NCI-H187 (cell line): ENCODE results near the gene MAP2K4.

Experiments
- DNase-seq, 2 experiments: peaks; one replicate each; lab custom pipeline; 2025; lab: John Stamatoyannopoulos, UW

MAP2K4 gene

DNA sequence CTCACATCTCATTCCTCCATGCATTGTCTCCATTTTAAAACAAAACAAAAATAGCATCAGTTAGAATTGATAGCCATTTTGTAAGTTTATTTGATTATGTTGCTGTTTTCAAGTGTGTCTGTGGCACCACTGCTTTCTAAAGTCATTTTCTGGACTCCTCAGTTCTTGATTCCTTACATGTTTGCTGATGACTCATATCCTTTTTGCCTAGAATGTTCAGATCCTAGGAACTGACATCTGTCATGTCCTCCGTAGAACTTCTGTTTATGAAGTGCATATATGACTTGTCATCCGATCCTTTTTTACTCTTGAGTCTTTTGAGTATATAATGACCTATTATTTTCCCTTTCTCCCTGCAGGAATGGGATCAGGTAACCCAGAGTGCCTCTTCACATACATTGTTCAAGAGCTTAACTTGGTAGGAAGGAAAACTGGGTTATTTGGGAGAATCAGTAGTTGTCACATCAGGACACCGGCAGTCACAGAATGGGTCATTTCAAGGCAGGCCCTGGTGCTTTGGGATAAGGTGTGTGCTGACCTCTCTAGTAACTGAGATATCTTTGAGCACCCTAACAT, 69.2 kb downstream of the MAP2K4 start:
- no peak for DNase-seq

GRCh38 chr17:12094336-12094735, 73.7 kb downstream of the MAP2K4 start:
- no peak for DNase-seq

DNA sequence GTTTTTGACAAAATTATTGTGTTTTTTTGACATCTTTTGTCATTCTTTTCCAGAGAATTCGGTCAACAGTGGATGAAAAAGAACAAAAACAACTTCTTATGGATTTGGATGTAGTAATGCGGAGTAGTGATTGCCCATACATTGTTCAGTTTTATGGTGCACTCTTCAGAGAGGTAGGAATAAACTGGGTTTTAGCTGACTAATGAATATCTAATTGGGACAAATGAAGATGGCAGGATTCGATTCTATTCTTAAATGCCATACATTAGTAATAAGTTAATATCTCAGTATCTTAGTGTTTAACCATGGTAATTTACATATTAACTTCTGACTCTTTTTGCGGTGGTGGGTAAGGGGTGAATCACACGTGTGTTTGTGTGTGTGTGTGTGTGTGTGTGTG, 74.8 kb downstream of the MAP2K4 start:
- no peak for DNase-seq

DNA sequence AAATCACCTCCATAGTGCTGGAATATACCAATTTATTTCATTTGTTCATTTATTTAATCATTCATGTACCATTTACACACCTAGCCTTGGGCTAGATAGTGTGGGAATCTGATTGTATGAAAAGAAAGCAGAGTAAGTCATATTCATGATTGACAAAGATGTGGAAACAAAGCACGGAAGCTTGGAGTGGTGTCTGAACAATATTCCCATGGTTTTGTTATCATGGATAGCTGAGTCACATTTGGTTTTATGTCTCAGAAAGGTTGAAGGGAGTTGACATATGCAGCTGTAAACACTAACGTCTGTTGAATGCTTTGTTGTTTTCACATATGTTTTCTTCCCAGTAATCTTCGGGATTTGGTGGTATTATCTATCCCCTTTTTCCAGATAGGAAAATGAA, 76.6 kb downstream of the MAP2K4 start:
- no peak for DNase-seq

DNA sequence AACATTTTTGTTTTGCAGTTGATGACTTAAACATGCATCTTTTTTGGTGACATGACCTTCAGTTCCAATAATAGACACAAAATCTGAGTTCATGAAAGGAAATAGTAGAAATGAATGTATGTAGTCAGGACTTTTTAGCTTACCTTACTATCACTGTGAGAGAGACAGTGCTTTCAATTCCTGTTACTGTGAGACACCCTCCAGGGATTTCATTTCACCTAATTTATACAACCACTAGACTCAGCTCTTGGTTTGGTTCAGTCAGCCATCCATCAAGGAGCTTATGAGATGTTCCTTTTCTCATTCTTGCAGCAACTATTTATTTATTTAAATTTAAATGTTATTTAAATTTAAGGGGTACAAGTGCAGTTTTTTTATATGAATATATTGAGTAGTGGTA, 77.9 kb downstream of the MAP2K4 start:
- no peak for DNase-seq

GRCh38 chr17:12099412-12099811, 78.7 kb downstream of the MAP2K4 start:
- no peak for DNase-seq

DNA sequence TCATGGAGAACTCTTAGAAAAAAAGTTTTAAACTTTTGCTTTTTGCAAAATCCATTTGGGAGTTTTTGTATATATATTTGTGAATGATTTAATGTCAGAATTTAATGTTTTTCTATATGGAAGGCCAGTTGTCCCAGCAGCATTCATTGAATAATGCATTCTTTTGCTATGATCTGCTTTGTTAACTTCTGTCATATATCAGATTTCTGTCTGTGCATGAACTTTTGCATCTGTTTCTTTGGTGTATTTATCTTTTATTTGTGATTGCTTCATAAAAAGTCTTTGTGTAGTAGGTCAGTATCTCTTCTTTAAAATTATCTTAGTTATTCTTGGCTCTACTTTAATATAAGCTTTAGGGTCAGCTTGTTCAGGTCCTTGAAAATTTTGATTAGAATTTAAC, 84.2 kb downstream of the MAP2K4 start:
- DNase-seq = no peak

DNA sequence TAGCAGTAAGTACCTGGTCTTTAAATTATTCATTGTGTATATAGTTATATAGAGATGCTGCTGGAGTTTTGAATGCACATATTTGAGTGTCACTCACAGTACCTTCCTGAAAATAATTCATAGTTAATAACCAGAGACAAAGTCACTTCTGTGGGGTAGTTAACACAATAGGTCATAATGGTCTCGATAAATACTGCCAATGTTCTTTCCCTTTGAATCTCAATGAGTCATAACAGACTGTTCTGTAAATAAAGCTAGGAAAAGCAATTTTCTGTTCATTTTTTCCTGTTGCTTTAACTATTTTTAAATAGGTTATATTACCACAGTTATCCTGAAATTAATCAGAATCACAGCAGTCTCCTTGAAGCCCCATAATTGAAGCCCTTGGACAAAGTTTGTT, 87.2 kb downstream of the MAP2K4 start:
- no peak for DNase-seq

DNA sequence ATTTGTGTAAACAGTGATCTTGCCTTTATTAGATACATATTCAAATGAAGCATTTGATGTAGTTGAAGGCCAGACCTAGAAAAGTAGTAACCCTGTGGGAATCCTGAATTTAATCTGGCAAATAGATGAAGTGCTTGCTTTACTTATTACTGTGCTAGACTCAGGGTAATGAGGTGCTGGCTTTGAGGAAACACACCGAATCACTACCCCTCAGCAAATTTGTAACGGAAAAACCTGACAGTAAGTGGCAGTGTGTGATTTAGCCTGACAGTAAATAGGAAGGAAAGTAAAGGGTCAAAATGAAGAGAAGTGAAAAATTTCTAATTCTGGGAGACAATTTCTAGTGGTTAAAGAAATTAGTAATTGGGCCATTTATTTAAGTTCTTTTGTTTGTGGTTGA, 90.2 kb downstream of the MAP2K4 start:
- no peak for DNase-seq

DNA sequence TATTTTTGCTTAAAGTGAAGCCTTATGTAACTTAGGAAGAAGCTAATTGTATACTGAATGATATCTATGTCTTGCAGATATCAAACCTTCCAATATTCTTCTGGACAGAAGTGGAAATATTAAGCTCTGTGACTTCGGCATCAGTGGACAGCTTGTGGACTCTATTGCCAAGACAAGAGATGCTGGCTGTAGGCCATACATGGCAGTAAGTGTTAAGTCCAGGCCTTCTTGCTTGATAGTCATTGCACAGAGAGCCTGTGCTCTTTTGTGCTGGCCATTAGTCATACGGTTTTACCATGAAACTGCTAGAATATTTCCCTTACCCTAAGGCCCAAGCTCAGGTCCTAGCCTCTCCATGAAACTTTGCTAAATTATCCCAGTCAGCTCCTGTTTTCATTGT, 92.5 kb downstream of the MAP2K4 start:
- DNase-seq = no peak

GRCh38 chr17:12114686-12115418, 94.2 kb downstream of the MAP2K4 start:
- no peak for DNase-seq

DNA sequence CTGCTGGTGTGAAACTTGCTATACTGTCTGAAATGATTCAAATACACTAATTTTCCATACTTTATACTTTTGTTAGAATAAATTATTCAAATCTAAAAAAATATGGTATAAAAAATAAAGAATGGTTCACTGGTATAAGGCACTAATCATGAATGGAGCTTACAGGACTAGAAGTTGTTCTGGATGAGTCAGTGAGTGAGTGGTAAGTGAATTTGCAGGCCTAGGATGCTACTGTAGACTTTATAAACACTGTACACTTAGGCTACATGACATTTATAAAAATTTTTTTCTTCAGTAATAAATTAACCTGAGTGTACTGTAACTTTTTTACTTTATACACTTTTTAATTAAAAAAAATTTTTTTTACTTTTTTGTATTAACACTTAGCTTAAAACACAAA, 95.5 kb downstream of the MAP2K4 start:
- no peak for DNase-seq

GRCh38 chr17:12118617-12119016, 97.9 kb downstream of the MAP2K4 start:
- no peak for DNase-seq

DNA sequence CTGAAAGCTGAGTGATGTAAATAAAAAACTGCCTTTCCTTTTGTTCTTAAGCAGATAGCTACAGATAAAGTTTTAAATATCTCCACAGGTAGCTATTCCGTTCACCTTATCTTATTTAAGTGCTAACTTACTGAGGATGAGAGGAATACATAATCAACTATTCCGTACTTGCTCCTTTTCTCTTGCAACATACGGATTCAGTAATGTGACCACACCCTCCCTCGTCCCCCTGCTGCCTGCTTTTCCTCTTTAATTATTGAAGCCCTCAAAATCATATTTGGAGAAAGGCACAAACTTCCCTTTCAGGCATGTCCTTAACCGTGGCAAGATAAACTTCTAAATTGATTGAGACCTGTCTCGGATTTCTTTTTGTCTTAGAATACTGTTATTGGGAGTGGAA, 101.4 kb downstream of the MAP2K4 start:
- no peak for DNase-seq

- no peak for DNase-seq
These were observed 106.5 kb downstream of the MAP2K4 start for GRCh38 chr17:12127177-12127576.

- no peak for DNase-seq
These were observed 107.0 kb downstream of the MAP2K4 start for GRCh38 chr17:12127667-12128066.

- no peak for DNase-seq
These were observed 108.3 kb downstream of the MAP2K4 start for GRCh38 chr17:12128946-12129345.

- DNase-seq = no peak
These were observed 112.5 kb downstream of the MAP2K4 start for GRCh38 chr17:12133183-12133582.

GRCh38 chr17:12134101-12134500, 113.4 kb downstream of the MAP2K4 start:
- no peak for DNase-seq

DNA sequence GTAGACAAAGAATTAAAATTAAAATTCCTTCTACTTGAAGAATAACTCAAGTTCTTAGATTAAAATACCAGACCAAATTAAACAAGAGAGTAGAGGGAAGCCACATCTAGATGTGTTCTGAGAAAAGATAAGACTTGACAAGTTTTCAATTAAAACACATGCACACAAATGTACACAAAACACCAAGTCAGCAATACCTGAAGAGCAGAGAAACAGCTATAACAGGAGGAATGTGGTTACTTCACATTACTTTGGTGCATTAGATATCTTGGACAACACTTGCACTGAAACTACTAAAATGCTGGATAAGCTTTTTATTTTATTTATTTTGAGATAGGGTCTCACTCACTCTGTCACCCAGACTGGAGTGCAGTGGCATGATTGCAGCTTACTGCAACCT, 113.9 kb downstream of the MAP2K4 start:
- no peak for DNase-seq

- DNase-seq = no peak
These were observed 115.6 kb downstream of the MAP2K4 start for GRCh38 chr17:12136243-12136642.

GRCh38 chr17:12136646-12137045, 116.0 kb downstream of the MAP2K4 start:
- DNase-seq = no peak

DNA sequence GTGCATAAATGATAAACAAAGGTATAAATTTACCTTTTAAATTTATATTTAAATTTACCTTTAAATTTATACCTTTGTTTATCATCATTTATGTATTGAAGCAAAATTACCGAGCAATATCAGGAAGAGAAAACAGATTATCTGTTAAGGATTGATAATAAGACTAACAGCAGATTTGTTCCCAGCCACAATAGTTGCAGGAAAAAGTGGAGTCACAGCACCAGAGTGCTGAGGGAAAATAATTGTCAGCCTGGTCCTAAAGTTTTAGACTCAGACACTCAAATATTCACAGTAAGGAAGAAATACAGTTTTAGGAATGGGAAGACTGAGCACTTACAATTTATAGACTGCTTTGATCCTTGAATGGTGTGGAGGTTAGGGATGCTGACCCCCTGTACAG, 117.2 kb downstream of the MAP2K4 start:
- no peak for DNase-seq

GRCh38 chr17:12140685-12141084, 120.0 kb downstream of the MAP2K4 start:
- DNase-seq = no peak
